Measurements from ENCODE around the gene SORBS2.

DNA sequence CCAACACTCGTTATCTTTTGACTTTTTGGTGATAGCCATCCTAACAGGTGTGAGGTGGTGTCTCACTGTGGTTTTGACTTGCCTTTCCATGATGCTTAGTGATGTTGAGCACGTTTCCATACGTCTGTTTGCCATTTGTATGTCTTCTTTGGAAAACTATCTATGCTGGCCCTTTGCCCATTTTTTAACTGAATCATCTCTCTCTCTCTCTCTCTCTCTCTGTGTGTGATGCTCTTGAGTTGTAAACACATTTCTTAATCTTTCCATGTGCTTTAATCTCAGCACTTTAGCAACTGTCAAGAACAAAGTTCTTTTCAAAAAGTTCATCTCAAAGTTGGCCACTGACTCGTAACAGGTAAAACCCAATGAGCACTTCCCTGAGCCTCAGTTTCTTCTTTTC, 10.5 kb downstream of the SORBS2 start:
- TF ChIP-seq POLR2A (IDR thresholded peaks at IDR 0.05; ENCODE audit: control extremely low read depth in 1 of 2, low read depth in 2 of 2, low read length in 2 of 2), result no peak
- TF ChIP-seq, protein P1, sequence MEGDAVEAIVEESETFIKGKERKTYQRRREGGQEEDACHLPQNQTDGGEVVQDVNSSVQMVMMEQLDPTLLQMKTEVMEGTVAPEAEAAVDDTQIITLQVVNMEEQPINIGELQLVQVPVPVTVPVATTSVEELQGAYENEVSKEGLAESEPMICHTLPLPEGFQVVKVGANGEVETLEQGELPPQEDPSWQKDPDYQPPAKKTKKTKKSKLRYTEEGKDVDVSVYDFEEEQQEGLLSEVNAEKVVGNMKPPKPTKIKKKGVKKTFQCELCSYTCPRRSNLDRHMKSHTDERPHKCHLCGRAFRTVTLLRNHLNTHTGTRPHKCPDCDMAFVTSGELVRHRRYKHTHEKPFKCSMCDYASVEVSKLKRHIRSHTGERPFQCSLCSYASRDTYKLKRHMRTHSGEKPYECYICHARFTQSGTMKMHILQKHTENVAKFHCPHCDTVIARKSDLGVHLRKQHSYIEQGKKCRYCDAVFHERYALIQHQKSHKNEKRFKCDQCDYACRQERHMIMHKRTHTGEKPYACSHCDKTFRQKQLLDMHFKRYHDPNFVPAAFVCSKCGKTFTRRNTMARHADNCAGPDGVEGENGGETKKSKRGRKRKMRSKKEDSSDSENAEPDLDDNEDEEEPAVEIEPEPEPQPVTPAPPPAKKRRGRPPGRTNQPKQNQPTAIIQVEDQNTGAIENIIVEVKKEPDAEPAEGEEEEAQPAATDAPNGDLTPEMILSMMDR (IDR thresholded peaks at IDR 0.05; ENCODE audit: control extremely low read depth in 1 of 3, insufficient read depth in 1 of 3, low read depth in 1 of 3, low read length in 3 of 3), result no peak
- no peak for TF ChIP-seq SP2 (IDR thresholded peaks at IDR 0.05; ENCODE audit: low read length)
- TF ChIP-seq RAD21 (IDR thresholded peaks at IDR 0.05 in 1 of 2, conservative IDR thresholded peaks at IDR 0.05 in 1 of 2; ENCODE audit: low read depth in 2 of 2, low read length in 2 of 2), result no peak
- no peak for TF ChIP-seq CREB1 (IDR thresholded peaks at IDR 0.05)
- no peak for TF ChIP-seq POLR2AphosphoS5 (IDR thresholded peaks at IDR 0.05; ENCODE audit: low read depth, low read length)
- no peak for TF ChIP-seq EZH2 (IDR thresholded peaks at IDR 0.05; ENCODE audit: low read depth, low read length, severe bottlenecking)
- TF ChIP-seq, protein P2, sequence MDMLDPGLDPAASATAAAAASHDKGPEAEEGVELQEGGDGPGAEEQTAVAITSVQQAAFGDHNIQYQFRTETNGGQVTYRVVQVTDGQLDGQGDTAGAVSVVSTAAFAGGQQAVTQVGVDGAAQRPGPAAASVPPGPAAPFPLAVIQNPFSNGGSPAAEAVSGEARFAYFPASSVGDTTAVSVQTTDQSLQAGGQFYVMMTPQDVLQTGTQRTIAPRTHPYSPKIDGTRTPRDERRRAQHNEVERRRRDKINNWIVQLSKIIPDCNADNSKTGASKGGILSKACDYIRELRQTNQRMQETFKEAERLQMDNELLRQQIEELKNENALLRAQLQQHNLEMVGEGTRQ (IDR thresholded peaks at IDR 0.05; ENCODE audit: low read length), result no peak
- no peak for TF ChIP-seq SIX5 (IDR thresholded peaks at IDR 0.05; ENCODE audit: low read depth, low read length)
